Measurements from ENCODE around the gene NDUFS7. TPM values are rescaled to one million over a fixed set of nuclear protein-coding genes. Genes with fewer than 3 reads are reported as not detected.

The NDUFS7 gene
- total RNA-seq, 1 donor = 46.0 TPM

DNA sequence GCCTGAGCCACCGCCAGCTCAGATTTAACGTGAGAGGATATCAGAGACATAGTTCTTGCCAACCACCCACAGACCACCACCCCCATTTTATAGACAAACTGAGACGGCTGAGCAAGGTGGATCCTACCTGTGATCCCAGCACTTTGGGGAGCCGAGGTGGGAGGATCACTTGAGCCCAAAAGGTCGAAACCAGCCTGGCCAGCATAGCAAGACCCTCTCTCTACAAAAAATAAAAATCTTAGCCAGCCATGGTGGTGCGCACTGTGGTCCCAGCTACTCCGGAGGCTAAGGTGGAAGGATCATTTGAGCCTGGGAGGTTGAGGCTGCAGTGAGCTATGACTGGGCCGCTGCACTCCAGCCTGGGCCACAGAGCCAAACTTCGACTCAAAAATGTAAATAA lies 30.6 kb upstream of the NDUFS7 start:
- Histone ChIP-seq H3K4me3 (ENCODE audit: insufficient read depth, low read length) (no peak overlapping the region), H3K4me2 (ENCODE audit: insufficient read depth, low read length) (no peak overlapping the region), H2AFZ (ENCODE audit: low read length) (no peak overlapping the region), H3K4me1 (ENCODE audit: insufficient read depth, low read length) (peaks cover 8% of the 10 kb centered on the region), H3K27me3 (ENCODE audit: insufficient read depth, low read length) (no peaks in the 10 kb centered on the region), H3K36me3 (ENCODE audit: insufficient read depth, low read length) (peaks cover 12% of the 10 kb centered on the region), H3K79me2 (ENCODE audit: insufficient read depth, low read length) (peaks cover 15% of the 10 kb centered on the region), H3K27ac (ENCODE audit: low read depth, low read length) (no peak overlapping the region), H3K9me3 (ENCODE audit: low read depth, low read length) (no peaks in the 10 kb centered on the region), H4K20me1 (ENCODE audit: insufficient read depth, low read length) (no peaks in the 10 kb centered on the region)
- TF ChIP-seq, protein P1, sequence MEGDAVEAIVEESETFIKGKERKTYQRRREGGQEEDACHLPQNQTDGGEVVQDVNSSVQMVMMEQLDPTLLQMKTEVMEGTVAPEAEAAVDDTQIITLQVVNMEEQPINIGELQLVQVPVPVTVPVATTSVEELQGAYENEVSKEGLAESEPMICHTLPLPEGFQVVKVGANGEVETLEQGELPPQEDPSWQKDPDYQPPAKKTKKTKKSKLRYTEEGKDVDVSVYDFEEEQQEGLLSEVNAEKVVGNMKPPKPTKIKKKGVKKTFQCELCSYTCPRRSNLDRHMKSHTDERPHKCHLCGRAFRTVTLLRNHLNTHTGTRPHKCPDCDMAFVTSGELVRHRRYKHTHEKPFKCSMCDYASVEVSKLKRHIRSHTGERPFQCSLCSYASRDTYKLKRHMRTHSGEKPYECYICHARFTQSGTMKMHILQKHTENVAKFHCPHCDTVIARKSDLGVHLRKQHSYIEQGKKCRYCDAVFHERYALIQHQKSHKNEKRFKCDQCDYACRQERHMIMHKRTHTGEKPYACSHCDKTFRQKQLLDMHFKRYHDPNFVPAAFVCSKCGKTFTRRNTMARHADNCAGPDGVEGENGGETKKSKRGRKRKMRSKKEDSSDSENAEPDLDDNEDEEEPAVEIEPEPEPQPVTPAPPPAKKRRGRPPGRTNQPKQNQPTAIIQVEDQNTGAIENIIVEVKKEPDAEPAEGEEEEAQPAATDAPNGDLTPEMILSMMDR (IDR thresholded peaks at IDR 0.05; ENCODE audit: extremely low read depth, low read depth, low read length) = no peak
- DNase-seq (ENCODE audit: insufficient read length, low spot score, missing footprints) = no peak

DNA sequence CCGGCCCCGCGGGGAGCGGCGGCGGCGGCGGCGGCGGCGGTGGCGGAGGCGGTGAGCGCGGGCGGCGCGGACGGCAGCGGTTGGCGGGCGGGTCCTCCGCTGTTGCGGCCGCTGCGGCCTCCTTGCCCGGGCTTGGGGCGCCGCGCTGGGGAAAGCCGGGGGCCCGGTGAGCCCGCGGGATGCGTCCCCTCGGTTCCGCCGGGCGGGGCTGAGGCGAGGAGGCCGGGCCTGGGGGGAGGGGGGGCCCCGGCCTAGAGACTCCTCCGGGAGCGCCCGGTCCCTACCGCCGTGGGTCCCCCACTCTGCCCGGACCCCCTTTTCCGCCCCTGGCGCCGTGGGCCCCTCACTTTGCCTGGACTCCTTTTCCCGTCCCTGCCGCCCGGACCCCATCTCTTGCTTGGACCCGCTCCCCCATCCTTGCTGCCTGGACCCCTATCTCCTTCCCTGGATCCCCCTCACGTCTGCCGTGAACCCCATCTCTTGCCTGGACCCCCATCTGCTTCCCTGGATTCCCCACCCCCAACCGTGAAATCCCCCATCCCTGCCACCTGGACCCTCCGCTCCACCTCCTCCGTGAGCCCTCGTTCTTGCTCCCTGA lies 28.6 kb upstream of the NDUFS7 start:
- H4K20me1 ChIP-seq (ENCODE audit: insufficient read depth, low read length) = no peaks in the 10 kb centered on the region
- H3K27ac ChIP-seq (ENCODE audit: low read depth, low read length) = peak overlapping the region; percentile 28
- peaks cover 23% of the 10 kb centered on the region for H3K36me3 ChIP-seq (ENCODE audit: insufficient read depth, low read length)
- H3K4me2 ChIP-seq (ENCODE audit: insufficient read depth, low read length) = peak overlapping the region; percentile 91
- no peaks in the 10 kb centered on the region for H3K27me3 ChIP-seq (ENCODE audit: insufficient read depth, low read length)
- peak; percentile 97 for DNase-seq (ENCODE audit: insufficient read length, low spot score, missing footprints)
- peak overlapping the region; percentile 76 for H2AFZ ChIP-seq (ENCODE audit: low read length)
- TF ChIP-seq, protein P1 (IDR thresholded peaks at IDR 0.05; ENCODE audit: extremely low read depth, low read depth, low read length) = no peak
- H3K4me1 ChIP-seq (ENCODE audit: insufficient read depth, low read length) = peaks cover 9% of the 10 kb centered on the region
- peaks cover 15% of the 10 kb centered on the region for H3K79me2 ChIP-seq (ENCODE audit: insufficient read depth, low read length)
- H3K4me3 ChIP-seq (ENCODE audit: insufficient read depth, low read length) = peak overlapping the region; percentile 90
- H3K9me3 ChIP-seq (ENCODE audit: low read depth, low read length) = no peaks in the 10 kb centered on the region

DNA sequence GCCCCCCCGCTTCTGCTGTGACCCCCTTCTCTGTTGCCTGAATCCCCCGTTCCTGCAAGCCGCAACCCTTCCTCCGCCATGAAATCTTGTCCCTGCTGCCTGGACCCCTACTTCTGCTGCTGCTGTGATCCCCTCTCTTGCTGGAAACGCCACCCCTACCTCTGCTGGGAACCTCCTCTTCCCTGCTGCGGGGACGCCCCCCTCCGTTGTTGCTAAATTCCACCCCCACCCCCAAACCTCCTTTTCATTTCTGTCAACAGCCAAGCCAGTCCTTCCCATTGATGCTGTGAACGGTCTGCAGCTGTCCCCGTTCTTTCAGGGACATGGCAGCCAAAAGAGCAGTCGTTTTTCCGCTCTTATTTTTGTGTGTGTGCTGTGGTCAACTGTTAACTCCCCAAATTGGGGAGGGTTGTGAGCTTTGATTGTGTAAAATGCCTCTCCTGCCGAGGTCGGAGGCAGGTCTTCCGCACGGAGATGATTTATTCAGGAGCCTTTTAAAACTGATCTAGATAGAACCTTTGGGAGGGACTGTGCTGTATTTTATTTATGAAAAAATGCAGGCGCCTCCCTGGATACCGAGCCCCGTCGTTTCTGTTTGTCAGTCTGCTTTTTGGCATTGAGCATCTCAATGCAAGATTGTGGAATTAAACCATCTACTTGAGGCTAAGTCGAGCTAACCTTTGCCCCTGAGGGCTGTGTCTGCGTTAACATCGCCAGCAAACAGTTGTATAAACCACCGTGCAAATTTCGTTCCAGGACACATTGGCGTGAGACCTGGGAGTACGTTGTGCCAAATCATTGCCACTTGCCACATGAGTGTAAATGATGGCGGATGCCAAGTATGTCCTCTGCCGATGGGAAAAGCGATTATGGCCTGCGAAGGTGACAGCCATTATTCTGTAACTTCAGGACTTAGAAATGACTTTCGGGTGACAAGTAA lies 27.9 kb upstream of the NDUFS7 start:
- peak overlapping the region; percentile 28 for H3K27ac ChIP-seq (ENCODE audit: low read depth, low read length)

More for the DNA sequence above, 27.9 kb upstream of the NDUFS7 start:
- peak overlapping the region; percentile 76 for H2AFZ ChIP-seq (ENCODE audit: low read length)
- peaks cover 16% of the 10 kb centered on the region for H3K4me1 ChIP-seq (ENCODE audit: insufficient read depth, low read length)
- peak; percentile 94 for DNase-seq (ENCODE audit: insufficient read length, low spot score, missing footprints)
- peaks cover 23% of the 10 kb centered on the region for H3K36me3 ChIP-seq (ENCODE audit: insufficient read depth, low read length)
- peak overlapping the region; percentile 91 for H3K4me2 ChIP-seq (ENCODE audit: insufficient read depth, low read length)
- no peaks in the 10 kb centered on the region for H4K20me1 ChIP-seq (ENCODE audit: insufficient read depth, low read length)
- H3K27me3 ChIP-seq (ENCODE audit: insufficient read depth, low read length) = no peaks in the 10 kb centered on the region
- TF ChIP-seq, protein P1 (IDR thresholded peaks at IDR 0.05; ENCODE audit: extremely low read depth, low read depth, low read length) = no peak
- peaks cover 15% of the 10 kb centered on the region for H3K79me2 ChIP-seq (ENCODE audit: insufficient read depth, low read length)
- H3K4me3 ChIP-seq (ENCODE audit: insufficient read depth, low read length) = peak overlapping the region; percentile 90
- no peaks in the 10 kb centered on the region for H3K9me3 ChIP-seq (ENCODE audit: low read depth, low read length)

All from osteoblast (primary cell).